OCI-LY7 (cell line): ENCODE measurements around the gene AREG.

Experiments
- CTCF ChIP-seq: fragments of 200-600 bp; sonication (generic); conservative IDR thresholded peaks from 2 replicates; pipeline ENCODE4 v1.5.1; 2014; ENCODE audit warnings: mild to moderate bottlenecking, antibody characterized with exemption, low read length, moderate library complexity, mixed read lengths
- EZH2phosphoT487 ChIP-seq: fragments of 200-600 bp; sonication (generic); IDR thresholded peaks from 2 replicates; pipeline ENCODE4 v1.6.1; 2018; ENCODE audit warnings: low read depth, borderline replicate concordance, mild to moderate bottlenecking, mixed run types, antibody characterized with exemption, low read length, moderate library complexity, mixed read lengths

GRCh38 chr4:74413265-74413664, 31.7 kb upstream of the AREG start:
- TF ChIP-seq CTCF (no peak), EZH2phosphoT487 (no peak)
